ENCODE results near the gene EVL.

DNA sequence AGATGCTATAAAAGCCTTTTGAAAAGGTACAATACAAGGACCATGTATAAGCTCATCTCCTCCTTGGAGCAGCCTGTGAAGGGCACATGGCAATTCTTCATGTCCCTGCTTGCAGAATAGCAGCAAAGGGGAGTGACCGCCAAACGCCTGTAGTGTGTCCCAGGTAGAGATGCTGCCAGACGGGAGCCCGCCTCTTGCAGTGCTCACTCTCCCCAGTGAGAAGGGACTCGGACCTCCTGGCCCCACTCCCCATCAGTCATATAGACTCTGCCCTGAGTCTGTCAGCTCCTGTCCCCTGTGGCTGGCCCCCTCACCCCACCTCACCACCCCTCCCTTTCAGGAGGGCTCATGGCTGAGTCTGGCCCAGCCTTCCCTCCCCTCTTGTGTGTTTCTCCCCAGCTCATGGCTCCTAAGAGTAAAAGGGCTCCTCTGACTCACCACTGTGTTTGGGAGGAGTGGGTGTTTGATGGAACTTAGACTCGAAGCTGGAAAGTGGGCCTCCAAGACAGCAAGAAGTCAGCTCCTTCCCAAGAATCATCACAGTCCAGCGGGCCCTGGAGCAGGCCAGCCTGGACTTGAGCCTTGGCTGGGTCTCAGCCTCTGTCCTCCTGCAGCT is 53.3 kb downstream of the EVL start:
- no peak for TF ChIP-seq EZH2 (IDR thresholded peaks at IDR 0.05; ENCODE audit: borderline replicate concordance, low read depth, low read length, poor library complexity, severe bottlenecking)
- TF ChIP-seq, protein P1, sequence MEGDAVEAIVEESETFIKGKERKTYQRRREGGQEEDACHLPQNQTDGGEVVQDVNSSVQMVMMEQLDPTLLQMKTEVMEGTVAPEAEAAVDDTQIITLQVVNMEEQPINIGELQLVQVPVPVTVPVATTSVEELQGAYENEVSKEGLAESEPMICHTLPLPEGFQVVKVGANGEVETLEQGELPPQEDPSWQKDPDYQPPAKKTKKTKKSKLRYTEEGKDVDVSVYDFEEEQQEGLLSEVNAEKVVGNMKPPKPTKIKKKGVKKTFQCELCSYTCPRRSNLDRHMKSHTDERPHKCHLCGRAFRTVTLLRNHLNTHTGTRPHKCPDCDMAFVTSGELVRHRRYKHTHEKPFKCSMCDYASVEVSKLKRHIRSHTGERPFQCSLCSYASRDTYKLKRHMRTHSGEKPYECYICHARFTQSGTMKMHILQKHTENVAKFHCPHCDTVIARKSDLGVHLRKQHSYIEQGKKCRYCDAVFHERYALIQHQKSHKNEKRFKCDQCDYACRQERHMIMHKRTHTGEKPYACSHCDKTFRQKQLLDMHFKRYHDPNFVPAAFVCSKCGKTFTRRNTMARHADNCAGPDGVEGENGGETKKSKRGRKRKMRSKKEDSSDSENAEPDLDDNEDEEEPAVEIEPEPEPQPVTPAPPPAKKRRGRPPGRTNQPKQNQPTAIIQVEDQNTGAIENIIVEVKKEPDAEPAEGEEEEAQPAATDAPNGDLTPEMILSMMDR (conservative IDR thresholded peaks at IDR 0.05; ENCODE audit: low read depth, low read length) = no peak
